K562 (cell line): ENCODE data around the gene CCNL2. TPM values are rescaled to one million over a fixed set of nuclear protein-coding genes. Genes with fewer than 3 reads are reported as not detected.
A peak's percentile ranks its signal among the peaks of the same experiment; 100 is the strongest.

Experiments
- CREM ChIP-seq: IDR thresholded peaks from 2 replicates; pipeline ENCODE4 v1.6.1; 2014; ENCODE audit warnings: antibody characterized with exemption, low read depth
- E2F3 ChIP-seq: fragments of 250-450 bp; sonication (Bioruptor Pico); IDR thresholded peaks from 2 replicates; pipeline ENCODE4 v1.4.0; 2020; ENCODE audit warnings: mild to moderate bottlenecking
- MTA2 ChIP-seq: fragments of 450-650 bp; IDR thresholded peaks from 2 replicates; pipeline ENCODE4 v1.6.1; 2016; ENCODE audit warnings: low read depth
- SRSF3 ChIP-seq: fragments of 200-400 bp; formaldehyde crosslinking; IDR thresholded peaks from 2 replicates; pipeline ENCODE4 v1.6.1; 2016; ENCODE audit warnings: mild to moderate bottlenecking, low read length, moderate library complexity; ENCODE audit not compliant: insufficient read depth
- ZKSCAN8 ChIP-seq: fragments of 200-800 bp; sonication (Bioruptor generic); IDR thresholded peaks from 2 replicates; pipeline ENCODE4 v1.6.1; 2016; ENCODE audit warnings: missing genetic modification characterization, missing compliant biosample characterization
- ZNF518B ChIP-seq: fragments of 250-450 bp; sonication (Bioruptor Pico); IDR thresholded peaks from 2 replicates; pipeline ENCODE4 v1.5.0; 2021; ENCODE audit warnings: mild to moderate bottlenecking, moderate library complexity
- polyA plus RNA-seq, 8 experiments: library from polyadenylated mRNA; depleted of rRNA in 4 of 8; stranded (reverse) in 5 of 8; unstranded in 3 of 8; fragments of >200 nt; fragmentation: Nextera tagmentation in 2 of 8; fragmentation: Illumina TruSeq in 1 of 8; extraction: Ambion mirVana in 2 of 8; extraction: Trizol in 1 of 8; gene quantifications; 2 replicates each; pipeline versions ENCODE4 v1.2.1 to v1.2.3, GENCODE V29; 2011 to 2014; ENCODE audit warnings: inconsistent platforms in 1 of 8, missing spikeins in 1 of 8
- total RNA-seq, 7 experiments: library from RNA; depleted of rRNA in 6 of 7; stranded (reverse); fragments of >200 nt in 6 of 7; fragmentation: Illumina TruSeq in 2 of 7; extraction: Trizol in 2 of 7; gene quantifications; 2 replicates each; pipeline versions ENCODE4 v1.2.1 to v1.2.3, GENCODE V29; 2011 to 2021; ENCODE audit warnings: low replicate concordance in 1 of 7
- TF ChIP-seq, protein P1 (sequence below): fragments of 250-450 bp; sonication (Bioruptor Pico); IDR thresholded peaks from 2 replicates; pipeline ENCODE4 v1.9.0; 2021; ENCODE audit warnings: mild to moderate bottlenecking, inconsistent platforms
- TF ChIP-seq, protein P2 (sequence below): sonication (generic); formaldehyde crosslinking; IDR thresholded peaks from 2 replicates; pipeline ENCODE4 v1.8.0; 2022; ENCODE audit warnings: mild to moderate bottlenecking, missing genetic modification reagents

The CCNL2 gene
- total and polyA plus RNA-seq, 9 of the 15 experiments (the other 6 are each of a cell fraction or from before 2014, with no cell fraction given) = 2.8 to 287 (median 94.5) TPM

- TF ChIP-seq, protein P1, sequence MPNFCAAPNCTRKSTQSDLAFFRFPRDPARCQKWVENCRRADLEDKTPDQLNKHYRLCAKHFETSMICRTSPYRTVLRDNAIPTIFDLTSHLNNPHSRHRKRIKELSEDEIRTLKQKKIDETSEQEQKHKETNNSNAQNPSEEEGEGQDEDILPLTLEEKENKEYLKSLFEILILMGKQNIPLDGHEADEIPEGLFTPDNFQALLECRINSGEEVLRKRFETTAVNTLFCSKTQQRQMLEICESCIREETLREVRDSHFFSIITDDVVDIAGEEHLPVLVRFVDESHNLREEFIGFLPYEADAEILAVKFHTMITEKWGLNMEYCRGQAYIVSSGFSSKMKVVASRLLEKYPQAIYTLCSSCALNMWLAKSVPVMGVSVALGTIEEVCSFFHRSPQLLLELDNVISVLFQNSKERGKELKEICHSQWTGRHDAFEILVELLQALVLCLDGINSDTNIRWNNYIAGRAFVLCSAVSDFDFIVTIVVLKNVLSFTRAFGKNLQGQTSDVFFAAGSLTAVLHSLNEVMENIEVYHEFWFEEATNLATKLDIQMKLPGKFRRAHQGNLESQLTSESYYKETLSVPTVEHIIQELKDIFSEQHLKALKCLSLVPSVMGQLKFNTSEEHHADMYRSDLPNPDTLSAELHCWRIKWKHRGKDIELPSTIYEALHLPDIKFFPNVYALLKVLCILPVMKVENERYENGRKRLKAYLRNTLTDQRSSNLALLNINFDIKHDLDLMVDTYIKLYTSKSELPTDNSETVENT (CRISPR knock-in tag) = peak; percentile 65
- TF ChIP-seq, protein P2, sequence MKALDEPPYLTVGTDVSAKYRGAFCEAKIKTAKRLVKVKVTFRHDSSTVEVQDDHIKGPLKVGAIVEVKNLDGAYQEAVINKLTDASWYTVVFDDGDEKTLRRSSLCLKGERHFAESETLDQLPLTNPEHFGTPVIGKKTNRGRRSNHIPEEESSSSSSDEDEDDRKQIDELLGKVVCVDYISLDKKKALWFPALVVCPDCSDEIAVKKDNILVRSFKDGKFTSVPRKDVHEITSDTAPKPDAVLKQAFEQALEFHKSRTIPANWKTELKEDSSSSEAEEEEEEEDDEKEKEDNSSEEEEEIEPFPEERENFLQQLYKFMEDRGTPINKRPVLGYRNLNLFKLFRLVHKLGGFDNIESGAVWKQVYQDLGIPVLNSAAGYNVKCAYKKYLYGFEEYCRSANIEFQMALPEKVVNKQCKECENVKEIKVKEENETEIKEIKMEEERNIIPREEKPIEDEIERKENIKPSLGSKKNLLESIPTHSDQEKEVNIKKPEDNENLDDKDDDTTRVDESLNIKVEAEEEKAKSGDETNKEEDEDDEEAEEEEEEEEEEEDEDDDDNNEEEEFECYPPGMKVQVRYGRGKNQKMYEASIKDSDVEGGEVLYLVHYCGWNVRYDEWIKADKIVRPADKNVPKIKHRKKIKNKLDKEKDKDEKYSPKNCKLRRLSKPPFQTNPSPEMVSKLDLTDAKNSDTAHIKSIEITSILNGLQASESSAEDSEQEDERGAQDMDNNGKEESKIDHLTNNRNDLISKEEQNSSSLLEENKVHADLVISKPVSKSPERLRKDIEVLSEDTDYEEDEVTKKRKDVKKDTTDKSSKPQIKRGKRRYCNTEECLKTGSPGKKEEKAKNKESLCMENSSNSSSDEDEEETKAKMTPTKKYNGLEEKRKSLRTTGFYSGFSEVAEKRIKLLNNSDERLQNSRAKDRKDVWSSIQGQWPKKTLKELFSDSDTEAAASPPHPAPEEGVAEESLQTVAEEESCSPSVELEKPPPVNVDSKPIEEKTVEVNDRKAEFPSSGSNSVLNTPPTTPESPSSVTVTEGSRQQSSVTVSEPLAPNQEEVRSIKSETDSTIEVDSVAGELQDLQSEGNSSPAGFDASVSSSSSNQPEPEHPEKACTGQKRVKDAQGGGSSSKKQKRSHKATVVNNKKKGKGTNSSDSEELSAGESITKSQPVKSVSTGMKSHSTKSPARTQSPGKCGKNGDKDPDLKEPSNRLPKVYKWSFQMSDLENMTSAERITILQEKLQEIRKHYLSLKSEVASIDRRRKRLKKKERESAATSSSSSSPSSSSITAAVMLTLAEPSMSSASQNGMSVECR = peak; percentile 98
- TF ChIP-seq ZNF518B = no peak
- 0 out of 2 replicates have a peak, but pooled peaks have one; percentile 82 for TF ChIP-seq SRSF3
- TF ChIP-seq MTA2 = peak; percentile 97
- TF ChIP-seq E2F3 = peak; percentile 17; the same call in 1 of the 2 replicates
- no peak for TF ChIP-seq ZKSCAN8
- peak; percentile 94 for TF ChIP-seq CREM
Measured at GRCh38 chr1:1406821-1407635, 7.9 kb upstream of the CCNL2 start, which contains the start of gene MRPL20 (continued).
